ENCODE measurements around the gene CER1.

DNA sequence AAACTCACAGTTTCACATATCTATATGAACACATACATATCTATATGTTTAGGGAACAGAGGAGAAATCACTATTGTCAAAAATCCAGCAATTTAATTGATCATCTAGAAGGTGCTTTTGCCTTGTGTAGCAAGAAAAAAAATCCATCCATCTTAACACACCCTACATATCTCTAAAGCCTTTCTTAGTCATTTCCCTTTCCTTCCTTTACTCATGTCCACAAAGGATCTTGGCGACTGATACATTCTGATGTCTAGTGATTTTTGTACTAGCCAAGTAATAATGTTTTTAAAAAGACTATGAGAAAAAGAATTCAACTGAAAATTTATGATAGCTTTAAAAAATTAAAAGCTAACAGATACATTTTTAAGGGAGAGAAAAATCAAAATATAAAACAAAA lies 51.8 kb downstream of the CER1 start:
- TF ChIP-seq POLR2AphosphoS5 (IDR thresholded peaks at IDR 0.05): no peak
- TF ChIP-seq, protein P1, sequence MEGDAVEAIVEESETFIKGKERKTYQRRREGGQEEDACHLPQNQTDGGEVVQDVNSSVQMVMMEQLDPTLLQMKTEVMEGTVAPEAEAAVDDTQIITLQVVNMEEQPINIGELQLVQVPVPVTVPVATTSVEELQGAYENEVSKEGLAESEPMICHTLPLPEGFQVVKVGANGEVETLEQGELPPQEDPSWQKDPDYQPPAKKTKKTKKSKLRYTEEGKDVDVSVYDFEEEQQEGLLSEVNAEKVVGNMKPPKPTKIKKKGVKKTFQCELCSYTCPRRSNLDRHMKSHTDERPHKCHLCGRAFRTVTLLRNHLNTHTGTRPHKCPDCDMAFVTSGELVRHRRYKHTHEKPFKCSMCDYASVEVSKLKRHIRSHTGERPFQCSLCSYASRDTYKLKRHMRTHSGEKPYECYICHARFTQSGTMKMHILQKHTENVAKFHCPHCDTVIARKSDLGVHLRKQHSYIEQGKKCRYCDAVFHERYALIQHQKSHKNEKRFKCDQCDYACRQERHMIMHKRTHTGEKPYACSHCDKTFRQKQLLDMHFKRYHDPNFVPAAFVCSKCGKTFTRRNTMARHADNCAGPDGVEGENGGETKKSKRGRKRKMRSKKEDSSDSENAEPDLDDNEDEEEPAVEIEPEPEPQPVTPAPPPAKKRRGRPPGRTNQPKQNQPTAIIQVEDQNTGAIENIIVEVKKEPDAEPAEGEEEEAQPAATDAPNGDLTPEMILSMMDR (IDR thresholded peaks at IDR 0.05): no peak
